ENCODE results near the gene TRIM33. TPM values are rescaled to one million over a fixed set of nuclear protein-coding genes. Genes with fewer than 3 reads are reported as not detected.

Gene TRIM33
- total RNA-seq, 2 donors from 2014 or later, result 36.7 to 54.9 TPM

DNA sequence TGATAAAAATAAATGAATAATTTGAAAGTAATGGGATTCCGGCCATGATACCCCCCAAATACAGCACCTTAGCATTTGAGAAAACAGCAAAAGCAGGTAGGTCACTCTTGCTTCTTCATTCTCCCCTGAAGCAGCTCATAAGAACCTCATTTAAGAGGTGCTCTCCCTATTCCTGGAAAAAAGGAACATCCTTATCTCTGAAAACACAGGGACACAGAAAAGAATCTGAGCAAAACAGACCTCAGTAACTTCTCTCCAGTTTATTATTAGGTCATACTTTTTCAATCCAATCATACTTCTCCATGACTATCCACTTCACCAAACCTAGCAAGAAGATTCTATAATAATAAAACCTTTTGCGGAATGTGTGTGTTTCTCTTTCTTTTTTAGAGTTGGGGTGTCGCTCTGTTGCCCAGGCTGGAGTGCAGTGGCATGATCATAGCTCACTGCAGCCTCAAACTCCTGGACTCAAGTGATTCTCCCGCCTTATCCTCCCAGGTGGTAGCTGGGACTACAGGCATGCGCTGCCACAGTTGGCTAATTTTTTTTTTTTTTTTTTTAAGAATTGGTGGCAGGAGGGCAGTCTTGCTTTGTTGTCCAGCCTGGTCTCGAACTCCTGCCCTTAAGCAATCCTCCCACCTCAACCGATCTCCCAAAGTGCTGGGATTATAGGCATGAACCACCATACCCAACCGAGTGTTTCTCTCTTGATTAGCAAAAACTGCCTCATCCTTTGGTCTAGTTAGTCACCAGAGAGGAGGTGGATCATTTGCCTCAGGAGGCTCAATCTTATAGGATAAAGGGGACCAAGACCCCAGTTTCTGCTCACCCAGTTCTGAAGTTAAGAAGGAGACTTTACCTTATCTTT lies 10.6 kb upstream of the TRIM33 start:
- H3K4me1 ChIP-seq (replicated peaks), result no peaks in the 10 kb centered on the region
- DNase-seq (ENCODE audit: low spot score), result no peak
- intact Hi-C loops (cut with DNase I), result no loop called here
- 84% methylated on average over 8 of the region's 8 CpGs for WGBS
- H3K27ac ChIP-seq, result no peak overlapping the region
- H3K4me3 ChIP-seq, result no peak overlapping the region
- no peaks in the 10 kb centered on the region for H3K27me3 ChIP-seq (replicated peaks; ENCODE audit: insufficient read depth)
- no peaks in the 10 kb centered on the region for H3K36me3 ChIP-seq
- TF ChIP-seq POLR2A (IDR thresholded peaks at IDR 0.05), result no peak
- TF ChIP-seq, protein P1, sequence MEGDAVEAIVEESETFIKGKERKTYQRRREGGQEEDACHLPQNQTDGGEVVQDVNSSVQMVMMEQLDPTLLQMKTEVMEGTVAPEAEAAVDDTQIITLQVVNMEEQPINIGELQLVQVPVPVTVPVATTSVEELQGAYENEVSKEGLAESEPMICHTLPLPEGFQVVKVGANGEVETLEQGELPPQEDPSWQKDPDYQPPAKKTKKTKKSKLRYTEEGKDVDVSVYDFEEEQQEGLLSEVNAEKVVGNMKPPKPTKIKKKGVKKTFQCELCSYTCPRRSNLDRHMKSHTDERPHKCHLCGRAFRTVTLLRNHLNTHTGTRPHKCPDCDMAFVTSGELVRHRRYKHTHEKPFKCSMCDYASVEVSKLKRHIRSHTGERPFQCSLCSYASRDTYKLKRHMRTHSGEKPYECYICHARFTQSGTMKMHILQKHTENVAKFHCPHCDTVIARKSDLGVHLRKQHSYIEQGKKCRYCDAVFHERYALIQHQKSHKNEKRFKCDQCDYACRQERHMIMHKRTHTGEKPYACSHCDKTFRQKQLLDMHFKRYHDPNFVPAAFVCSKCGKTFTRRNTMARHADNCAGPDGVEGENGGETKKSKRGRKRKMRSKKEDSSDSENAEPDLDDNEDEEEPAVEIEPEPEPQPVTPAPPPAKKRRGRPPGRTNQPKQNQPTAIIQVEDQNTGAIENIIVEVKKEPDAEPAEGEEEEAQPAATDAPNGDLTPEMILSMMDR (IDR thresholded peaks at IDR 0.05), result no peak
- H3K9me3 ChIP-seq, result no peaks in the 10 kb centered on the region

DNA sequence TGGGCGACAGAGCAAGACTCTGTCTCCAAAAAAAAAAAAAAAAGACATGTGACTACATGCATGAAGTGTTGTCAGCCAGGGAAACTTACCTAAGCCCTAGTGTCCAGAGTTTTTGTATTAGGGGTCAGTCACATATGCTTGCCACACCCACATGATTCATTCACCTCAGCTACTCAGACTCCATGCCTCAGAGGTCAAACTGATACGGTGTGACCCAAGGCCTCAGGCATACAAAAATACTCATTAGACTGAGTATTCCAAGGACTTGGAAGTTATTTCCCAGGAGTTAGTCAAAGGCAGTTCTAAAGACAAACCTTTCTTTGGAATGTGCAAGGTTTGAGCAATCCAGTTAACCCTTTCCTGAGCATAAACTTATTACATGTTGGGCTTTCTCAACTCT lies 6.3 kb upstream of the TRIM33 start:
- Histone ChIP-seq H3K9me3 (no peaks in the 10 kb centered on the region), H3K36me3 (no peaks in the 10 kb centered on the region), H3K4me3 (no peak overlapping the region), H3K27ac (no peak overlapping the region), H3K4me1 (replicated peaks) (no peaks in the 10 kb centered on the region), H3K27me3 (replicated peaks; ENCODE audit: insufficient read depth) (no peaks in the 10 kb centered on the region)
- intact Hi-C loops (cut with DNase I), result loop anchor here (10.0 kb wide), 2 partner anchors 93 to 237 kb away; partner anchors contain the start of gene CSDE1
- no peak for TF ChIP-seq POLR2AphosphoS5 (IDR thresholded peaks at IDR 0.05)
- TF ChIP-seq POLR2A (IDR thresholded peaks at IDR 0.05), result no peak
- TF ChIP-seq, protein P1 (IDR thresholded peaks at IDR 0.05), result no peak
- WGBS, result 91% methylated on average over 2 of the region's 2 CpGs
- no peak for DNase-seq (ENCODE audit: low spot score)

DNA sequence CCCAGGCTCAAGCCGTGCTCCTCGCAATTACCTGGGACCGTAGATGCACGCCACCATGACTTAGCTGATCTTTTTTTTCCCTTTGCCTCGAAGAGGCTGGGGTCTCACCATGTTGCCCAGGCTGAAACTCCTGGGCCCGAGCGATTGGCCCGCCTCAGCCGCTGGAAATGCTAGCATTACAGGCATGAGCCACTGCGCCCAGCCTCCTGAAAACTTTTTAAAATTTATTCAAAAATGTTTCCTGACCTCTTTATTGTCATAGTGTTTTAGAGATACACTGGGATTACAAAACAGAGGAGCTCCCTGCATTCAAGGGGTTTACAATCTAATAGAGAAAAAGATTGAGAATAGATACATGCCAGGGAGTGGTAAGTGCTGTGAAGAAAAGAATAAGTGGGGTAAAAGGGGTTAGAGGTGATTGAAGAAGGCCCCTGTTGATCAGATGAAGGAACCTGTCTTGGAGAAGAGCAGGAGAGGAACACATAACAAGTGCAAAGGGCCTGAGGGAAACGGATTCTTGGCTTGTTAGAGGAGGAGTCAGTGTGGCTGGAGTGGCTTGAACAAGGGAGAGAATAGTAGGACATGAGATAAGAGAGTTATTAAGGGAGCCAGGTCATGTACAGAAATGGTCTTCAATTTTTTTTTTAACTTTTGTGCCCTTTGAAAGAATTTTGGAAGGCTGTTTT lies 1.7 kb upstream of the TRIM33 start:
- no peaks in the 10 kb centered on the region for H3K4me1 ChIP-seq (replicated peaks)
- H3K27ac ChIP-seq, result peak overlapping the region in 1 of 2 donors; percentile 98
- 86% methylated on average over 11 of the region's 11 CpGs for WGBS
- no peak for DNase-seq (ENCODE audit: low spot score)
- H3K36me3 ChIP-seq, result no peaks in the 10 kb centered on the region
- H3K9me3 ChIP-seq, result no peaks in the 10 kb centered on the region
- H3K27me3 ChIP-seq (replicated peaks; ENCODE audit: insufficient read depth), result no peaks in the 10 kb centered on the region
- TF ChIP-seq, protein P1 (IDR thresholded peaks at IDR 0.05), result no peak
- TF ChIP-seq POLR2A (IDR thresholded peaks at IDR 0.05) (no peak), POLR2AphosphoS5 (IDR thresholded peaks at IDR 0.05) (no peak)
- intact Hi-C loops (cut with DNase I), result loop anchor here (5.0 to 10.0 kb wide), 4 partner anchors 70 to 242 kb away; partner anchors contain the start of genes BCAS2 and CSDE1
- H3K4me3 ChIP-seq, result no peak overlapping the region

DNA sequence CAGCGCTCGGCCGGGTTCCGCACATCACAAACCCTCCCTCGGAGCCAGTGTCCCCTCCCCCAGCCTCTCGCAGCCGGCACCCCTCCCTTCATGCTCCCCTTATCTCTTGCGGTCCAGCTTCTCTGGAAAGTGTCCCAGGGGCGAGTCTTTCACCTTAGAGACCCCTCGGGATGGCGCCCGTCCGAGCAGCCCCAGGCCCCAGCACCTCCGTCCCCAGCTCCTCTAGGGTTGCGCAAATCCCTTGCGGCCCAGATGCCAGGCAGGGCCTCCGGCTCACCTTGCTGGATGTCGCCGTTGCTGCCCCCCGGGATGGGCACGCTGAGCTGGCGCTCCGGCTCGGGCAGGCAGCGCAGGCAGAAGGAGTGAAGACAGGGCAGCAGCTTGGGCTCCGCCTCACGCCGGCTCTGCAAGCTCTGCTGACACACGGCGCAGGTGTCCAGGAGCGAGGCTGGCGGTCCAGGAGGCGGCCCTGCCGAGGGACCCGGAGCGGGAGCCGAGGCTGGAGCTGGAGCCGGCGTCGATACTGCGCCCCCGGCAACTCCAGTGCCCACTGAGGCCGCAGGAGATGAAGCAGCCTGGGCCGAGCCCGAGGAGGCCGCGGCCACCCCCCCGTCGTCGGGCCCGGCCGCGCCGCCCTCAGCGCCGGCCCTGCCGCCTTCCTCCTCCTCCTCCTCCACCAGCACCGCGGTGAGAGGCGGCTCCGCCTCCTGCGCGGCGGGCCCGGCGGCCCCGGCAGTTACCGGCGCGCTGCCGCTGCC lies 550 bp downstream of the TRIM33 start:
- peak overlapping the region; percentile 81 to 89 for H3K4me3 ChIP-seq
- WGBS, result under 1% methylated on average over 63 of the region's 71 CpGs
- DNase-seq (ENCODE audit: low spot score), result peak; percentile 28
- H3K36me3 ChIP-seq, result no peaks in the 10 kb centered on the region
- H3K9me3 ChIP-seq, result no peaks in the 10 kb centered on the region
- TF ChIP-seq POLR2A (IDR thresholded peaks at IDR 0.05) (no peak), POLR2AphosphoS5 (IDR thresholded peaks at IDR 0.05) (no peak)
- TF ChIP-seq, protein P1 (IDR thresholded peaks at IDR 0.05), result no peak
- no peaks in the 10 kb centered on the region for H3K27me3 ChIP-seq (replicated peaks; ENCODE audit: insufficient read depth)
- H3K27ac ChIP-seq, result peak overlapping the region; percentile 93 to 98
- H3K4me1 ChIP-seq (replicated peaks), result no peaks in the 10 kb centered on the region
- intact Hi-C loops (cut with DNase I), result loop anchor here (5.0 to 10.0 kb wide), 4 partner anchors 72 to 244 kb away; partner anchors contain the start of genes BCAS2 and CSDE1

All from prostate gland (tissue), 2 donors.